Measurements from ENCODE around the gene KCNIP4.

KCNIP4 gene

GRCh38 chr4:21954916-21955315, 6.3 kb upstream of the KCNIP4 start:
- POLR2A ChIA-PET (ENCODE audit: low non-redundant PET): no interaction called here
- TF ChIP-seq, protein P1, sequence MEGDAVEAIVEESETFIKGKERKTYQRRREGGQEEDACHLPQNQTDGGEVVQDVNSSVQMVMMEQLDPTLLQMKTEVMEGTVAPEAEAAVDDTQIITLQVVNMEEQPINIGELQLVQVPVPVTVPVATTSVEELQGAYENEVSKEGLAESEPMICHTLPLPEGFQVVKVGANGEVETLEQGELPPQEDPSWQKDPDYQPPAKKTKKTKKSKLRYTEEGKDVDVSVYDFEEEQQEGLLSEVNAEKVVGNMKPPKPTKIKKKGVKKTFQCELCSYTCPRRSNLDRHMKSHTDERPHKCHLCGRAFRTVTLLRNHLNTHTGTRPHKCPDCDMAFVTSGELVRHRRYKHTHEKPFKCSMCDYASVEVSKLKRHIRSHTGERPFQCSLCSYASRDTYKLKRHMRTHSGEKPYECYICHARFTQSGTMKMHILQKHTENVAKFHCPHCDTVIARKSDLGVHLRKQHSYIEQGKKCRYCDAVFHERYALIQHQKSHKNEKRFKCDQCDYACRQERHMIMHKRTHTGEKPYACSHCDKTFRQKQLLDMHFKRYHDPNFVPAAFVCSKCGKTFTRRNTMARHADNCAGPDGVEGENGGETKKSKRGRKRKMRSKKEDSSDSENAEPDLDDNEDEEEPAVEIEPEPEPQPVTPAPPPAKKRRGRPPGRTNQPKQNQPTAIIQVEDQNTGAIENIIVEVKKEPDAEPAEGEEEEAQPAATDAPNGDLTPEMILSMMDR (conservative IDR thresholded peaks at IDR 0.05; ENCODE audit: low read depth): no peak
- H3K27ac ChIP-seq: no peak overlapping the region
- DNase-seq (ENCODE audit: low spot score): no peak
- CTCF ChIA-PET: no interaction called here

- TF ChIP-seq, protein P1 (conservative IDR thresholded peaks at IDR 0.05; ENCODE audit: low read depth): no peak
- no peak for DNase-seq (ENCODE audit: low spot score)
- ChIA-PET POLR2A (ENCODE audit: low non-redundant PET) (no interaction called here), CTCF (no interaction called here)
- H3K27ac ChIP-seq: no peak overlapping the region
Measured at GRCh38 chr4:21953653-21954052, 5.1 kb upstream of the KCNIP4 start.

DNA sequence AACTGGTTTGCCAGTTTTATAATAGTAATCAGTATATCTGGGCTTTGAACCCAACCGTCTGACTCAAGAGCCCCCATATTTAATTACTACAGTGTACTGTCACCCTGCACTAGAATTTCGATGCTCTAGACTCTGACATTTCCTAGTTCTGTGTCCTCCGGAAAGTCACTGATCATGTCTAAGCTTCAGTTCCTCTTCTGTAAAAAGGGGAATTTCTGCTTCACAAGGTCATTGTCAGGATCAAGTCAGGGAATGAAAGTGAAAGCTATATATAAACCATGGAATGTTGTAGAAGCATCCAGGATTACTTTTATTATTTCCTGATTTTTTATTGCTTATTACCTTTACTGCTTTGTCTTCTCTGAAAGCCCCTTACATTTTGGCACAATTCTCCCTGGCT, 4.0 kb upstream of the KCNIP4 start:
- POLR2A ChIA-PET (ENCODE audit: low non-redundant PET): no interaction called here
- TF ChIP-seq, protein P1 (conservative IDR thresholded peaks at IDR 0.05; ENCODE audit: low read depth): no peak

GRCh38 chr4:21949073-21949457, 493 bp upstream of the KCNIP4 start:
- no peak overlapping the region for H3K27ac ChIP-seq
- ChIA-PET CTCF (no interaction called here), POLR2A (ENCODE audit: low non-redundant PET) (no interaction called here)
- DNase-seq (ENCODE audit: low spot score): peak; percentile 10
- TF ChIP-seq, protein P1 (conservative IDR thresholded peaks at IDR 0.05; ENCODE audit: low read depth): no peak

More for the DNA sequence above, 4.0 kb upstream of the KCNIP4 start:
- CTCF ChIA-PET: no interaction called here
- DNase-seq (ENCODE audit: low spot score): no peak
- no peak overlapping the region for H3K27ac ChIP-seq

DNA sequence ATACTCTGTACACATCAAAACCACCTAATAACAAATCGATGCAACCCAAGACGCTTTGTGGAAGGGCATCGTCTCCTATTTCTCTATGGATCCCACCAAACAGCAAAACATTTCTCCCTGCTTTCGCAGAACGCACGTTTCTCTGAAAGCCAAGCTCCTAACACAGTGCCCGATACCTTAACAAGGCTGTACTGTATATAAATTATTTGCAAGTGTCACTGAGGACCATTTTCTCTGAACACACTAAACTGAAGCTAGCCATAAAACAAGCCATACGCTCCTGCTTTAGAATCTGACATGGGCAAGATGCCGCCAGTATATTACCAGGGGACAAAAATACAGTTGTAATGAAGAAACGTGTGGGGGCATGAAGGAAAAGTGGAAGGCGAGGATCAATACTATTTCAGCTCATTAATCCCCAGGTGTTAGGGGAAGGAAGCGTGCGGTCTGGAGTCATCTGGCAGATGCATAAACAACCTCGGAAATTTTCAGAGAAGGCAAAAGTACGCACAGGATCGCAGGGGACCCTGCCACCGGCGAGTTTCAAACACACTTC, 703 bp downstream of the KCNIP4 start:
- ChIA-PET CTCF (interaction anchor here (0.5 to 0.6 kb wide), 2 partner anchors 106 to 733 kb away, joined by 3 to 4 read pairs; no protein-coding TSS in a partner anchor), POLR2A (ENCODE audit: low non-redundant PET) (no interaction called here)
- DNase-seq (ENCODE audit: low spot score): no peak
- TF ChIP-seq, protein P1 (conservative IDR thresholded peaks at IDR 0.05; ENCODE audit: low read depth): no peak
- no peak overlapping the region for H3K27ac ChIP-seq

DNA sequence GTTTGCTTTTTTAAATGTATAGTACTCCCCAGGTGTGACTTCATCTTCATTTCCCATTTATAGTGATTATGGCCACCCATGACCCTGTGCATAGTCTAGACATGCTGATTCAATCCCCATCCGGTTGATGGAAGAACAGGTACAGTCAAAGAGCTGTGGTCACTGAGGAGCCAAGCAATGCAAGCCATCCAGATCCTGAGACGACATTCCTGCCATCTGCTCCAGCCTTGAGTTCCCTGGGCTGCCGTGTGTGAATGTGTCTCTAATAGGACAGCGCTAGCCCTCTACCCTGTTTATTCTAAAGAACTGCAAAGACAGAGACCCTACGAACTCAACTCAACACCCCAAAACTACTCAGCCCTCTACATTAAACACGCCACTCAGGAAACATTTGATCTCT, 1.7 kb downstream of the KCNIP4 start:
- no peak overlapping the region for H3K27ac ChIP-seq
- POLR2A ChIA-PET (ENCODE audit: low non-redundant PET): no interaction called here
- TF ChIP-seq, protein P1 (conservative IDR thresholded peaks at IDR 0.05; ENCODE audit: low read depth): no peak
- no peak for DNase-seq (ENCODE audit: low spot score)
- CTCF ChIA-PET: no interaction called here
